ENCODE data around the gene NFE2L2. TPM values are rescaled to one million over a fixed set of nuclear protein-coding genes. Genes with fewer than 3 reads are reported as not detected.

Gene NFE2L2
- total RNA-seq (2014; rRNA removed; shearing (Covaris generic)), result 28.0 and 35.0 TPM in 2 replicates
- polyA plus RNA-seq (2016; fragmentation: Nextera tagmentation; extraction: Ambion mirVana), result 37.8 and 39.1 TPM in 2 replicates
- long read RNA-seq, transcript NFE2L2-201 (5 exons, 2,853 nt), result major isoform, 21 of 32 reads
- long read RNA-seq, partial matches to known transcripts, result 4 of 32 reads
- long read RNA-seq, other reads (novel, unspliced or antisense), result 4 of 32 reads

GRCh38 chr2:177264693-177265587, at the start of gene NFE2L2:
TSS of gene NFE2L2 (minus strand) at chr2:177264727. CDS start at chr2:177264576, 151 bp downstream.
- peaks cover 42% of the 10 kb centered on the region for H3K4me1 Mint-ChIP-seq
- H3K4me3 Mint-ChIP-seq, result peak within 1 kb of the TSS; percentile 85
- Histone ChIP-seq H3K27me3 (ENCODE audit: insufficient read depth) (no peaks in the 10 kb centered on the region), H3K4me3 (peak within 1 kb of the TSS; percentile 79), H3K9me2 (ENCODE audit: insufficient read depth) (no peaks in the 10 kb centered on the region), H2AFZ (peak within 1 kb of the TSS; percentile 52), H4K20me1 (replicated peaks; ENCODE audit: insufficient read depth) (peaks cover 21% of the 10 kb centered on the region), H3K27ac (ENCODE audit: low read depth) (peak within 1 kb of the TSS; percentile 94), H3K4me2 (peak within 1 kb of the TSS; percentile 90), H3F3A (replicated peaks; ENCODE audit: low read depth) (no peaks in the 10 kb centered on the region), H3K36me3 (ENCODE audit: insufficient read depth) (no peaks in the 10 kb centered on the region), H3K4me1 (ENCODE audit: insufficient read depth) (peaks cover 29% of the 10 kb centered on the region), H3K79me2 (replicated peaks; ENCODE audit: insufficient read depth) (peaks cover 35% of the 10 kb centered on the region)
- H3K27me3 Mint-ChIP-seq (ENCODE audit: insufficient read depth, low read depth, poor library complexity), result peaks cover 7% of the 10 kb centered on the region
- DNase-seq (ENCODE audit: low spot score), result peak; percentile 78
- no peaks in the 10 kb centered on the region for H3K9me3 Mint-ChIP-seq
- ATAC-seq, result peak; percentile 69
- peaks cover 4% of the 10 kb centered on the region; the same call in 2 of the 3 replicates for H3K36me3 Mint-ChIP-seq (ENCODE audit: low read depth)
- peak; percentile 19 for TF ChIP-seq REST (IDR thresholded peaks at IDR 0.05; ENCODE audit: unreplicated experiment)
- peak; percentile 11; the same call in 1 of the 2 replicates for TF ChIP-seq CREB1 (CRISPR knock-in tag; IDR thresholded peaks at IDR 0.05; ENCODE audit: low read depth)
- TF ChIP-seq CTCF (conservative IDR thresholded peaks at IDR 0.05; ENCODE audit: low read depth in 2 of 2), result peak; percentile 44 to 51; a peak in 3 of 4 replicates
- TF ChIP-seq EZH2 (IDR thresholded peaks at IDR 0.05; ENCODE audit: low read depth, unreplicated experiment), result no peak
- TF ChIP-seq POLR2AphosphoS5 (IDR thresholded peaks at IDR 0.05; ENCODE audit: low read depth), result peak; percentile 46; the same call in 1 of the 2 replicates
- TF ChIP-seq ZNF114 (CRISPR knock-in tag; IDR thresholded peaks at IDR 0.05), result no peak
- peak within 1 kb of the TSS; percentile 99 for H3K27ac Mint-ChIP-seq

- no peak overlapping the region for H3K4me3 ChIP-seq
- ATAC-seq (no peak), DNase-seq (ENCODE audit: low spot score) (no peak)
- Mint-ChIP-seq H3K4me3 (no peak overlapping the region), H3K27me3 (ENCODE audit: insufficient read depth, low read depth, poor library complexity) (peaks cover 7% of the 10 kb centered on the region), H3K9me3 (no peaks in the 10 kb centered on the region), H3K27ac (no peak overlapping the region), H3K36me3 (ENCODE audit: low read depth) (no peaks in the 10 kb centered on the region), H3K4me1 (peaks cover 33% of the 10 kb centered on the region)
- peaks cover 26% of the 10 kb centered on the region for H3K4me1 ChIP-seq (ENCODE audit: insufficient read depth)
- H3K27me3 ChIP-seq (ENCODE audit: insufficient read depth), result no peaks in the 10 kb centered on the region
- no peaks in the 10 kb centered on the region for H3K9me2 ChIP-seq (ENCODE audit: insufficient read depth)
- no peaks in the 10 kb centered on the region for H3K79me2 ChIP-seq (replicated peaks; ENCODE audit: insufficient read depth)
- TF ChIP-seq JUNB (IDR thresholded peaks at IDR 0.05; ENCODE audit: unreplicated experiment) (no peak), EZH2phosphoT487 (IDR thresholded peaks at IDR 0.05; ENCODE audit: unreplicated experiment) (no peak), EZH2 (IDR thresholded peaks at IDR 0.05; ENCODE audit: low read depth, unreplicated experiment) (no peak), POLR2AphosphoS5 (IDR thresholded peaks at IDR 0.05; ENCODE audit: low read depth) (no peak), CREB1 (CRISPR knock-in tag; IDR thresholded peaks at IDR 0.05; ENCODE audit: low read depth) (no peak), NANOG (IDR thresholded peaks at IDR 0.05; ENCODE audit: borderline replicate concordance) (no peak), CTCF (conservative IDR thresholded peaks at IDR 0.05; ENCODE audit: low read depth in 2 of 2) (no peak), ZNF331 (CRISPR knock-in tag; IDR thresholded peaks at IDR 0.05; ENCODE audit: low read depth) (no peak), STAT1 (IDR thresholded peaks at IDR 0.05; ENCODE audit: unreplicated experiment) (no peak)
- H4K20me1 ChIP-seq (replicated peaks; ENCODE audit: insufficient read depth), result no peaks in the 10 kb centered on the region
- no peak overlapping the region for H2AFZ ChIP-seq
- H3F3A ChIP-seq (replicated peaks; ENCODE audit: low read depth), result no peaks in the 10 kb centered on the region
- no peaks in the 10 kb centered on the region for H3K36me3 ChIP-seq (ENCODE audit: insufficient read depth)
- peak overlapping the region; percentile 42 for H3K4me2 ChIP-seq
- H3K27ac ChIP-seq (ENCODE audit: low read depth), result no peak overlapping the region
These were observed 49.7 kb upstream of the NFE2L2 start for GRCh38 chr2:177314194-177314593.

Data from GM23338 (cell line).